ENCODE measurements around the gene IL23R. TPM values are rescaled to one million over a fixed set of nuclear protein-coding genes. Genes with fewer than 3 reads are reported as not detected.

The IL23R gene
- polyA plus RNA-seq, 1 experiment: not detected

GRCh38 chr1:67227196-67227595 lies 60.9 kb downstream of the IL23R start:
- POLR2A ChIA-PET: no interaction called here
- no peak for DNase-seq (ENCODE audit: low read depth)
- no peak for TF ChIP-seq CTCF (IDR thresholded peaks at IDR 0.05; ENCODE audit: insufficient read depth, low read depth, low read length)
- CTCF ChIA-PET: interaction anchor here (1.2 to 4.0 kb wide), 2 partner anchors 13 to 273 kb away, joined by 3 to 22 read pairs; no protein-coding TSS in a partner anchor
- H3K27me3 ChIP-seq (ENCODE audit: control insufficient read depth, insufficient read depth, low read length): no peaks in the 10 kb centered on the region
- no peak overlapping the region for H3K4me3 ChIP-seq (ENCODE audit: low read depth, low read length)
- no peaks in the 10 kb centered on the region for H3K36me3 ChIP-seq (ENCODE audit: control insufficient read depth, insufficient read depth, low read length)

- DNase-seq (ENCODE audit: low read depth): no peak
- CTCF ChIA-PET: interaction anchor here (2.1 to 2.4 kb wide), 2 partner anchors 14 to 17 kb away, joined by 6 to 9 read pairs; no protein-coding TSS in a partner anchor
Measured at GRCh38 chr1:67228791-67229190, 62.5 kb downstream of the IL23R start.

GRCh38 chr1:67230539-67230938 lies 64.3 kb downstream of the IL23R start:
- no peak for DNase-seq (ENCODE audit: low read depth)
- no peak for TF ChIP-seq CTCF (IDR thresholded peaks at IDR 0.05; ENCODE audit: insufficient read depth, low read depth, low read length)
- CTCF ChIA-PET: interaction anchor here (2.0 to 2.1 kb wide), 2 partner anchors 16 to 270 kb away, joined by 4 to 6 read pairs; no protein-coding TSS in a partner anchor
- no peaks in the 10 kb centered on the region for H3K27me3 ChIP-seq (ENCODE audit: control insufficient read depth, insufficient read depth, low read length)
- no peak overlapping the region for H3K4me3 ChIP-seq (ENCODE audit: low read depth, low read length)
- POLR2A ChIA-PET: no interaction called here
- H3K36me3 ChIP-seq (ENCODE audit: control insufficient read depth, insufficient read depth, low read length): no peaks in the 10 kb centered on the region

More at GRCh38 chr1:67228791-67229190, 62.5 kb downstream of the IL23R start:
- Histone ChIP-seq H3K36me3 (ENCODE audit: control insufficient read depth, insufficient read depth, low read length) (no peaks in the 10 kb centered on the region), H3K4me3 (ENCODE audit: low read depth, low read length) (no peak overlapping the region), H3K27me3 (ENCODE audit: control insufficient read depth, insufficient read depth, low read length) (no peaks in the 10 kb centered on the region)
- POLR2A ChIA-PET: no interaction called here
- TF ChIP-seq CTCF (IDR thresholded peaks at IDR 0.05; ENCODE audit: insufficient read depth, low read depth, low read length): no peak

GRCh38 chr1:67236277-67236676 lies 70.0 kb downstream of the IL23R start:
- ChIA-PET POLR2A (no interaction called here), CTCF (no interaction called here)
- no peak for DNase-seq (ENCODE audit: low read depth)
- no peak for TF ChIP-seq CTCF (IDR thresholded peaks at IDR 0.05; ENCODE audit: insufficient read depth, low read depth, low read length)
- Histone ChIP-seq H3K36me3 (ENCODE audit: control insufficient read depth, insufficient read depth, low read length) (no peaks in the 10 kb centered on the region), H3K27me3 (ENCODE audit: control insufficient read depth, insufficient read depth, low read length) (no peaks in the 10 kb centered on the region), H3K4me3 (ENCODE audit: low read depth, low read length) (no peak overlapping the region)

- ChIA-PET CTCF (no interaction called here), POLR2A (no interaction called here)
- DNase-seq (ENCODE audit: low read depth): no peak
Measured at GRCh38 chr1:67239738-67240137, 73.5 kb downstream of the IL23R start.

More at GRCh38 chr1:67239738-67240137, 73.5 kb downstream of the IL23R start:
- Histone ChIP-seq H3K27me3 (ENCODE audit: control insufficient read depth, insufficient read depth, low read length) (no peaks in the 10 kb centered on the region), H3K36me3 (ENCODE audit: control insufficient read depth, insufficient read depth, low read length) (no peaks in the 10 kb centered on the region), H3K4me3 (ENCODE audit: low read depth, low read length) (no peak overlapping the region)
- no peak for TF ChIP-seq CTCF (IDR thresholded peaks at IDR 0.05; ENCODE audit: insufficient read depth, low read depth, low read length)
